Thyroid gland (tissue), 4 donors: ENCODE data around the gene TMEM145. TPM values are rescaled to one million over a fixed set of nuclear protein-coding genes. Genes with fewer than 3 reads are reported as not detected.

ENCODE experiments used
- DNase-seq, 2 donors: peaks; one replicate each; pipeline ENCODE4 v3.0.0-alpha.2; 2019
- H3K27ac ChIP-seq, 3 donors: fragments of 200-600 bp; sonication (generic); 1 replicate in 2 of 3; 2 replicates in 1 of 3; pipeline ENCODE4 v1.5.1; 2016 to 2019; ENCODE audit warnings: mild to moderate bottlenecking in 1 of 3, moderate library complexity in 1 of 3
- H3K27me3 ChIP-seq: fragments of 200-600 bp; sonication (generic); one replicate; pipeline ENCODE4 v1.5.1; 2019
- H3K36me3 ChIP-seq, 2 donors: fragments of 200-600 bp; sonication (generic); one replicate each; pipeline ENCODE4 v1.5.1; 2016 to 2019
- H3K4me1 ChIP-seq, 2 donors: fragments of 200-600 bp; sonication (generic); one replicate each; pipeline ENCODE4 v1.5.1; 2017 to 2019
- H3K4me3 ChIP-seq, 3 donors: fragments of 200-600 bp; sonication (generic); replicated peaks in 1 of 3; 1 replicate in 2 of 3; 2 replicates in 1 of 3; pipeline ENCODE4 v1.5.1; 2016; ENCODE audit warnings: mild to moderate bottlenecking in 1 of 3
- H3K9me3 ChIP-seq: fragments of 200-600 bp; sonication (generic); one replicate; pipeline ENCODE4 v1.5.1; 2017
- CTCF ChIP-seq, 6 experiments: fragments of 200-600 bp in 3 of 6; fragments of 450-650 bp in 3 of 6; sonication (generic) in 3 of 6; IDR thresholded peaks; one replicate each; pipeline ENCODE4 v1.5.1; 2016 to 2019; ENCODE audit warnings: antibody characterized with exemption in 6 of 6, mild to moderate bottlenecking in 2 of 6, inconsistent platforms in 1 of 6, moderate library complexity in 1 of 6
- POLR2A ChIP-seq, 2 donors: fragments of 450-650 bp; IDR thresholded peaks; one replicate each; pipeline ENCODE4 v1.6.1; 2017; ENCODE audit warnings: antibody characterized with exemption in 2 of 2, mild to moderate bottlenecking in 2 of 2, moderate library complexity in 1 of 2
- WGBS, 2 donors: methylation state at CpG; one replicate each; pipeline ENCODE4 v1.1.5; 2017; 5-methylcytosine and 5-hydroxymethylcytosine counted together
- intact Hi-C: fragments of 100-400 bp; cut with DNase I; formaldehyde crosslinking; loops from one replicate; pipeline ENCODE4 v1.15.1; 2023
- total RNA-seq, 4 donors: library from RNA; depleted of rRNA; stranded (reverse); fragments of >200 nt; gene quantifications; one replicate each; pipeline ENCODE4 v1.2.3, GENCODE V29; 2016

TMEM145 gene
- total RNA-seq, 4 donors from 2014 or later: 2.8 TPM; not detected in 3

- no peak for TF ChIP-seq CTCF (IDR thresholded peaks at IDR 0.05)
- TF ChIP-seq POLR2A (IDR thresholded peaks at IDR 0.05): no peak
- no peak for DNase-seq
- Histone ChIP-seq H3K4me1 (peaks cover 20 to 29% of the 10 kb centered on the region in 2 donors), H3K9me3 (no peaks in the 10 kb centered on the region), H3K36me3 (peaks cover 28 to 29% of the 10 kb centered on the region in 2 donors), H3K27ac (no peak overlapping the region), H3K27me3 (no peaks in the 10 kb centered on the region), H3K4me3 (no peak overlapping the region)
- intact Hi-C loops: no loop called here
- 93 to 94% methylated on average over 8 to 18 of the region's 35 CpGs for WGBS, 2 donors
These were observed 41.1 kb upstream of the TMEM145 start for GRCh38 chr19:42271861-42272534.

GRCh38 chr19:42272535-42272897 lies 40.6 kb upstream of the TMEM145 start:
- Histone ChIP-seq H3K9me3 (no peaks in the 10 kb centered on the region), H3K27me3 (no peaks in the 10 kb centered on the region), H3K27ac (no peak overlapping the region), H3K36me3 (peaks cover 28 to 29% of the 10 kb centered on the region in 2 donors), H3K4me3 (no peak overlapping the region), H3K4me1 (peaks cover 20 to 32% of the 10 kb centered on the region in 2 donors)
- TF ChIP-seq CTCF (IDR thresholded peaks at IDR 0.05) (no peak), POLR2A (IDR thresholded peaks at IDR 0.05) (peak in 1 of 2 donors; percentile 2)
- intact Hi-C loops: no loop called here
- no peak for DNase-seq
- WGBS, 2 donors: 92% methylated on average over 4 of the region's 9 CpGs; no CpG with 5 or more reads in 1 of the 2 donors

DNA sequence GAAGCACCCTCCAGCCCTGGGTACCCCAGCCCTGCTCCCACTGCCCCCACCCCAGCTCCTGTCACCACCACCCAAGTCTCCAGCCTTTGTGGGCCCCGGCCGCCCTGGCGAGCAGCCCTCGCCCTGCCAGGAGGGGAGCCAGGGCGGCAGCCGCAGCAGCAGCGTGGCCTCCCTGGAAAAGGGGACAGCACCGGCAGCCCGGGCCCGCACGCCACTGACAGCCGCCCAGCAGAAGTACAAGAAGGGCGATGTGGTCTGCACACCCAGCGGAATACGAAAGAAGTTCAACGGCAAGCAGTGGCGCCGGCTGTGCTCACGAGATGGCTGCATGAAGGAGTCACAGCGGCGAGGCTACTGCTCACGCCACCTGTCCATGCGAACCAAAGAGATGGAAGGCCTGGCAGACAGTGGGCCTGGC lies 40.1 kb upstream of the TMEM145 start:
- 93 to 95% methylated on average over 17 to 23 of the region's 23 CpGs for WGBS, 2 donors
- Histone ChIP-seq H3K27me3 (no peaks in the 10 kb centered on the region), H3K27ac (no peak overlapping the region), H3K4me1 (peaks cover 16 to 32% of the 10 kb centered on the region in 2 donors), H3K4me3 (no peak overlapping the region), H3K36me3 (peaks cover 28 to 29% of the 10 kb centered on the region in 2 donors), H3K9me3 (no peaks in the 10 kb centered on the region)
- DNase-seq: no peak
- TF ChIP-seq CTCF (IDR thresholded peaks at IDR 0.05) (no peak), POLR2A (IDR thresholded peaks at IDR 0.05) (no peak)
- intact Hi-C loops: no loop called here

DNA sequence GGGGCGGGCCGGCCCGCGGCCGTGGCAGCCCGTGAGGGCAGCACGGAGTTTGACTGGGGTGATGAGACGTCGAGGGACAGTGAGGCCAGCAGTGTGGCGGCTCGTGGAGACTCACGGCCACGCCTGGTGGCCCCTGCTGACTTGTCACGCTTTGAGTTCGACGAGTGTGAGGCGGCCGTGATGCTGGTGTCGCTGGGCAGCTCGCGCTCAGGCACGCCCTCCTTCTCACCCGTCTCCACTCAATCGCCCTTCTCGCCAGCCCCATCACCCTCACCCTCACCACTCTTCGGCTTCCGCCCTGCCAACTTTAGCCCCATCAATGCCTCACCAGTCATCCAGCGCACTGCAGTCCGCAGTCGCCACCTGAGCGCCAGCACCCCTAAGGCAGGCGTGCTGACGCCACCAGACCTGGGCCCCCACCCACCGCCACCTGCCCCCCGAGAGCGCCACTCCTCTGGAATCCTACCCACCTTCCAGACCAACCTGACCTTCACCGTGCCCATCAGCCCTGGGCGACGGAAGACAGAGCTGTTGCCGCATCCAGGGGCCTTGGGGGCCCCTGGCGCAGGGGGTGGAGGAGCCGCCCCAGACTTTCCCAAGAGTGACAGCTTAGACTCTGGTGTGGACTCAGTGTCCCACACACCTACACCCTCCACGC lies 39.6 kb upstream of the TMEM145 start:
- Histone ChIP-seq H3K27ac (no peak overlapping the region), H3K4me1 (peaks cover 20 to 37% of the 10 kb centered on the region in 2 donors), H3K4me3 (no peak overlapping the region), H3K36me3 (peaks cover 28 to 29% of the 10 kb centered on the region in 2 donors), H3K9me3 (no peaks in the 10 kb centered on the region), H3K27me3 (no peaks in the 10 kb centered on the region)
- no peak for DNase-seq
- 94% methylated on average over 41 to 43 of the region's 43 CpGs for WGBS, 2 donors
- TF ChIP-seq CTCF (IDR thresholded peaks at IDR 0.05) (no peak), POLR2A (IDR thresholded peaks at IDR 0.05) (no peak)
- intact Hi-C loops: no loop called here

DNA sequence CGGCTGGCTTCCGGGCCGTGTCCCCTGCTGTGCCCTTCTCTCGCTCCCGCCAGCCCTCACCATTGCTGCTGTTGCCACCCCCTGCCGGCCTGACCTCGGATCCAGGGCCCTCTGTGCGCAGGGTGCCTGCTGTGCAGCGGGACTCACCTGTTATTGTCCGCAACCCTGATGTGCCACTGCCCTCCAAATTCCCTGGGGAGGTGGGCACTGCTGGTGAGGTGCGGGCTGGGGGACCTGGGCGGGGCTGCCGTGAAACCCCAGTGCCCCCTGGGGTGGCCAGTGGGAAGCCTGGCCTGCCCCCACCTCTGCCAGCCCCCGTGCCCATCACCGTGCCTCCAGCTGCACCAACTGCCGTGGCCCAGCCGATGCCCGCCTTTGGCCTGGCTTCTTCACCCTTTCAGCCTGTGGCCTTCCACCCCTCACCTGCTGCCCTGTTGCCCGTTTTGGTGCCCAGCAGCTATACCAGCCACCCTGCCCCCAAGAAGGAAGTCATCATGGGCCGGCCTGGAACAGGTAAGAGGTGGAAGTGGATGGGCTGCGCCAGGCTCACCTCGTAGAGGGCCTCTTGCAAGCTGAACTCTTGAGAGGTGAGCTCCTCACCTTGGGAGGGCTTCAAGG lies 38.9 kb upstream of the TMEM145 start:
- no peak for TF ChIP-seq POLR2A (IDR thresholded peaks at IDR 0.05)
- H3K27ac ChIP-seq: no peak overlapping the region
- H3K9me3 ChIP-seq: no peaks in the 10 kb centered on the region
- no peak for DNase-seq
- WGBS, 2 donors: 84 to 98% methylated on average over 14 to 18 of the region's 22 CpGs
- no peaks in the 10 kb centered on the region for H3K27me3 ChIP-seq
- H3K4me3 ChIP-seq: no peak overlapping the region
- peaks cover 25 to 44% of the 10 kb centered on the region in 2 donors for H3K4me1 ChIP-seq
- H3K36me3 ChIP-seq: peaks cover 28 to 29% of the 10 kb centered on the region in 2 donors
- intact Hi-C loops: no loop called here
